Kidney (tissue), 14 donors: ENCODE results near the gene SORBS2. TPM values are rescaled to one million over a fixed set of nuclear protein-coding genes. Genes with fewer than 3 reads are reported as not detected.

Experiments
- DNase-seq, 5 donors: peaks; one replicate each; pipeline ENCODE4 v3.0.0-alpha.2; 2013 to 2020
- FAIRE-seq: peaks from 2 replicates; lab custom pipeline; 2012; peaks lifted over from hg19 to GRCh38; lab: Jason Lieb, UNC
- H3K27ac ChIP-seq, 2 donors: one replicate each; pipeline ENCODE4 v1.7.0; 2013; ENCODE audit warnings: low read depth in 2 of 2, low read length in 2 of 2, inconsistent platforms in 1 of 2
- H3K27me3 ChIP-seq: one replicate; pipeline ENCODE4 v1.7.1; 2013; ENCODE audit warnings: low read length, inconsistent platforms; ENCODE audit not compliant: control insufficient read depth, insufficient read depth
- H3K36me3 ChIP-seq, 3 donors: one replicate each; pipeline versions ENCODE4 v1.7.0 to v1.7.1; 2013; ENCODE audit warnings: low read length in 3 of 3, control low read depth in 1 of 3, inconsistent platforms in 1 of 3; ENCODE audit not compliant: insufficient read depth in 3 of 3, control insufficient read depth in 2 of 3
- H3K4me1 ChIP-seq, 3 donors: one replicate each; pipeline versions ENCODE4 v1.7.0 to v1.7.1; 2013; ENCODE audit warnings: low read length in 3 of 3, inconsistent platforms in 1 of 3, low read depth in 1 of 3; ENCODE audit not compliant: control insufficient read depth in 2 of 3, insufficient read depth in 2 of 3
- H3K4me3 ChIP-seq, 3 donors: one replicate each; pipeline versions ENCODE4 v1.7.0 to v1.8.1; 2013; ENCODE audit warnings: low read length in 3 of 3, control low read depth in 1 of 3, inconsistent platforms in 1 of 3
- H3K9ac ChIP-seq, 3 donors: one replicate each; pipeline versions ENCODE4 v1.7.0 to v1.7.1; 2013; ENCODE audit warnings: low read length in 3 of 3, control low read depth in 1 of 3, inconsistent platforms in 1 of 3
- H3K9me3 ChIP-seq, 3 donors: one replicate each; pipeline versions ENCODE4 v1.7.0 to v1.7.1; 2013; ENCODE audit warnings: low read length in 3 of 3, control low read depth in 1 of 3, inconsistent platforms in 1 of 3; ENCODE audit not compliant: control insufficient read depth in 2 of 3, insufficient read depth in 1 of 3
- intact Hi-C: fragments of 100-400 bp; cut with DNase I; formaldehyde crosslinking; loops from one replicate; pipeline ENCODE4 v1.11.1; 2022
- polyA plus RNA-seq: library from polyadenylated mRNA; stranded (reverse); fragments of 350-450 nt; fragmentation: Illumina TruSeq; extraction: RNeasy Lipid Tissue Mini Kit (QIAGEN cat#74804); gene quantifications from one replicate; pipeline ENCODE4 v1.2.3, GENCODE V29; 2014; ENCODE audit warnings: low read depth, low replicate concordance; ENCODE audit not compliant: insufficient read depth
- total RNA-seq: library from RNA; stranded (reverse); fragmentation: NEBNext Ultra II Directional; extraction: Animal tissue kit (Norgen Biotek cat#: 25700); gene quantifications from one replicate; pipeline ENCODE4 v1.2.1, GENCODE V29; 2021
- TF ChIP-seq, protein P1 (sequence below): IDR thresholded peaks from 3 replicates; pipeline ENCODE4 v1.5.1; 2012; ENCODE audit warnings: mild to moderate bottlenecking, moderate library complexity, borderline replicate concordance; ENCODE audit not compliant: insufficient read depth; ENCODE audit errors: extremely low read depth
- donor health status: control.
- donor health status: control.
- donor health status: control.
- donor health status: control.
- donor health status: control.
- donor health status: DM: yes; HTN: yes; CAD: no.
- donor health status: Normal renal cell carcinoma (clear cell type).

SORBS2 gene
- total and polyA plus RNA-seq, 2 donors from 2014 or later: 26.0 to 127 TPM

- no peak for FAIRE-seq
- H3K9me3 ChIP-seq: no peaks in the 10 kb centered on the region
Measured at GRCh38 chr4:185582651-185583400, 229.2 kb downstream of the SORBS2 start.

GRCh38 chr4:185580699-185581098 lies 231.3 kb downstream of the SORBS2 start:
- TF ChIP-seq, protein P1, sequence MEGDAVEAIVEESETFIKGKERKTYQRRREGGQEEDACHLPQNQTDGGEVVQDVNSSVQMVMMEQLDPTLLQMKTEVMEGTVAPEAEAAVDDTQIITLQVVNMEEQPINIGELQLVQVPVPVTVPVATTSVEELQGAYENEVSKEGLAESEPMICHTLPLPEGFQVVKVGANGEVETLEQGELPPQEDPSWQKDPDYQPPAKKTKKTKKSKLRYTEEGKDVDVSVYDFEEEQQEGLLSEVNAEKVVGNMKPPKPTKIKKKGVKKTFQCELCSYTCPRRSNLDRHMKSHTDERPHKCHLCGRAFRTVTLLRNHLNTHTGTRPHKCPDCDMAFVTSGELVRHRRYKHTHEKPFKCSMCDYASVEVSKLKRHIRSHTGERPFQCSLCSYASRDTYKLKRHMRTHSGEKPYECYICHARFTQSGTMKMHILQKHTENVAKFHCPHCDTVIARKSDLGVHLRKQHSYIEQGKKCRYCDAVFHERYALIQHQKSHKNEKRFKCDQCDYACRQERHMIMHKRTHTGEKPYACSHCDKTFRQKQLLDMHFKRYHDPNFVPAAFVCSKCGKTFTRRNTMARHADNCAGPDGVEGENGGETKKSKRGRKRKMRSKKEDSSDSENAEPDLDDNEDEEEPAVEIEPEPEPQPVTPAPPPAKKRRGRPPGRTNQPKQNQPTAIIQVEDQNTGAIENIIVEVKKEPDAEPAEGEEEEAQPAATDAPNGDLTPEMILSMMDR: no peak
- no peaks in the 10 kb centered on the region for H3K9me3 ChIP-seq
- H3K27ac ChIP-seq: no peak overlapping the region
- no peak for DNase-seq
- no peaks in the 10 kb centered on the region for H3K27me3 ChIP-seq
- no peaks in the 10 kb centered on the region for H3K4me1 ChIP-seq
- H3K4me3 ChIP-seq: no peak overlapping the region
- no peaks in the 10 kb centered on the region for H3K36me3 ChIP-seq
- H3K9ac ChIP-seq: no peak overlapping the region
- intact Hi-C loops: no loop called here
- no peak for FAIRE-seq

More at GRCh38 chr4:185582651-185583400, 229.2 kb downstream of the SORBS2 start:
- H3K4me1 ChIP-seq: no peaks in the 10 kb centered on the region
- intact Hi-C loops: no loop called here
- no peak for DNase-seq
- H3K36me3 ChIP-seq: peaks cover 0 to 10% (median 0%) of the 10 kb centered on the region in 3 donors
- no peak overlapping the region for H3K27ac ChIP-seq
- no peak overlapping the region for H3K9ac ChIP-seq
- TF ChIP-seq, protein P1: no peak
- H3K27me3 ChIP-seq: no peaks in the 10 kb centered on the region
- H3K4me3 ChIP-seq: no peak overlapping the region

DNA sequence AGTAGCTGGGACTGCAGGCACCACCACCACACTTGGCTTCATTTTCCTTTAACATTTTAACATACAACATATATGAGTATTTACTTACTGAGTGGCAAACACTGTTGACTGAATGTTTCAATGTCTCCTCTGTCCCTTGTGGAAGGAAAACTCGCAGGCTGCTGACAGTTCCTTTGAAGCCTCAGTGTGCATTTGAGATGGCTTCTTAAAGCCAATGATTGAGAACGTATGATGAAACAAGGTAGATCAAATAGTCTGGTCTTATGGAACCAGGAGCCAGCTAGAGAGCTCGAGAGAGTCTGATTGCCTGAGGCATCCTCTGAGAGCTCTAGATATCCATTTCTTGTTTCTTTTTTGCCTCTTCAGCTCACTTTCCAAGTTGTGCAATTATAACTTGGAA lies 233.7 kb downstream of the SORBS2 start:
- no peak for FAIRE-seq
- Histone ChIP-seq H3K27ac (no peak overlapping the region), H3K27me3 (no peaks in the 10 kb centered on the region), H3K4me3 (no peak overlapping the region), H3K9me3 (no peaks in the 10 kb centered on the region), H3K36me3 (no peaks in the 10 kb centered on the region), H3K4me1 (no peaks in the 10 kb centered on the region), H3K9ac (no peak overlapping the region)
- DNase-seq: no peak
- TF ChIP-seq, protein P1: no peak
- intact Hi-C loops: no loop called here
